Activated CD4-positive, alpha-beta T cell treated with anti-CD3 and anti-CD28 coated beads, Interleukin-2, amount 50 U/mL, for 4 hours (primary cell): ENCODE measurements around the gene INSL3.
"Not testable (repeated sequence)": the region's sequence is repeated elsewhere in the genome, so short reads cannot be mapped to it uniquely, and the experiment has no call there.

Experiments used
- DNase-seq, 2 experiments: peaks; one replicate each; pipeline ENCODE4 v3.0.0-alpha.2; 2020

Gene INSL3

GRCh38 chr19:17811681-17812080 is 9.6 kb downstream of the INSL3 start:
- no peak for DNase-seq

DNA sequence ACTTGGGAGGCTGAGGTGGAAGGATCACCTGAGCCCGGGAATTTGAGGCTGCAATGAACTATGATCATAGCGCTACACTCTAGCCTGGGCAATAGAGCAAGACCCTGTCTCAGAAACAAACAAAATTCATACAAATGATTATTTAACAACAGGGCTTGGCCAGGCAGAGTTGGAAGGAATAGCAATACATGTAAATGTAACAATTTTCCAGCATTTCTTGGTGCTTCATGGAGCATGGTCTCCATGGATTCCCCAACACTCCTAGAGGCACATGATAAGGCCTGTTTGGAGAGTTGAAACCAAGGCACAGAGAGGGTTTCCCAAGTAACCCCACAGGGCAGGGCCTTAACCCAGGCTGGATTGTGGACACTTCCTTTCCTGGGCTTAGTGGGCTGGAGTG is 10.2 kb downstream of the INSL3 start:
- no peak for DNase-seq

GRCh38 chr19:17807731-17808316 is 13.5 kb downstream of the INSL3 start:
- DNase-seq: no peak

DNA sequence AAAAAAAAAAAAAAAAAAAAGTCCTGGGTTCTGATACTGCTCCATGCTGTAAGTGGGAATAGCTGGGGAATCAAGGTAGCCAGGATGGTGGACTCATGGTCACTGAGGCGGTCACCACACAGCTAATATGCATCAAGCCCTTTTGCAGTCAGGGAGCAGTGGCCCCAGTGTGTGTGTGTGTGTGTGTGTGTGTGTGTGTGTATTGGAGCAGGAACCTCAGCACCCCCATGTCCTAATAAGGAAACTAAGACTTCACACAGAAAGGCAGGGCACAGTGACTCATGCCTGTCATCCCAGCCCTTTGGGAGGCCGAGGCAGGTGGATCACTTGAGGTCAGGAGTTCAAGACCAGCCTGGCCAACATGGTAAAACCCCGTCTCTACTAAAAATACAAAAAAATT is 14.4 kb downstream of the INSL3 start:
- no peak for DNase-seq

DNA sequence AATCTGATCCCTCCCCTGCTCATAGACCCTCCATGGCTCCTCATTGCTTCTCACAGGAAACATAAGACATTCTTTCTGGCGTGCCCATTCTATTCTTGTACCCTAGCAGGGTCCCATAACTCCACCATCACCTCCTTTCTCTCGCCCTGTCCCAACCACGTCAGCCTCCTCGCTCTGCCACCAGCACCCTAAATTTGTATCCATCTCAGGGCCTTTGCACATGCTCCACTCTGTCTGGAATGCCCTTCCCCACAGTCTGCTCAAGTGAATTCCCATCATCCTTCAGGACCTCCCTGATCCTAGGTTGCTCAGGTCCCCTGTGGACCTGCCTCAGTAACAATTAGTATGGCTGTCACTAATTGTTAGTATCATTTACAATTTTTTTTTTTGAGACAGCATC is 15.9 kb downstream of the INSL3 start:
- DNase-seq: no peak

DNA sequence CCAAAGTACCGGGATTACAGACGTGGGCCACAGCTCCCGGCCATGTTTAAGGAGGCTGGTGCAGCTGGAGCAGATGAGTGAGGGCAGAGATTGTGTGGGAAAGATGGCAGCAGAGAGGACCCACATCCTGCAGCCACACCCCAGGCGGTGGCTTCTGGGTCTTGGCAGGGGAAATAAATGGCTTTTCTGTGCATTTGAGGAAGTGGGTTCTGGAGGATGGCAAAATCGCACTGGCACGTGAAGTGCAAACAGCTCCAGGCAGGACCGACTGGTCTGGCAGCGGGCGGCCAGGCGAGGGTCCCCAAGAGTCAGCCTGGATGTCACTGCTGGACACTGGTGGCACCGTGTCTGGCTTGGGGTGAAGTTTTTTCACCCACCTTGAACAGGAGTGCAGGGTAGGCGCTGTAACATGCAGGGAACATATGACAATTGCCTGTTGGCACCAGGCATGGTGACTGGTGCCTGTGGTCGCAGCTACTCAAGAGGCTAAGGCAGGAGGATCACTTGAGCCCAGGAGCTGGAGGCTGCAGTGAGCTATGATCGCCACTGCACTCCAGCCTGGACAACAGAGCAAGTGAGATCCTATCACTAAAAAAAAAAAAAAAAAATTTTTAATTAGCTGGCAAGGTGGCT is 17.9 kb downstream of the INSL3 start:
- DNase-seq: no peak

DNA sequence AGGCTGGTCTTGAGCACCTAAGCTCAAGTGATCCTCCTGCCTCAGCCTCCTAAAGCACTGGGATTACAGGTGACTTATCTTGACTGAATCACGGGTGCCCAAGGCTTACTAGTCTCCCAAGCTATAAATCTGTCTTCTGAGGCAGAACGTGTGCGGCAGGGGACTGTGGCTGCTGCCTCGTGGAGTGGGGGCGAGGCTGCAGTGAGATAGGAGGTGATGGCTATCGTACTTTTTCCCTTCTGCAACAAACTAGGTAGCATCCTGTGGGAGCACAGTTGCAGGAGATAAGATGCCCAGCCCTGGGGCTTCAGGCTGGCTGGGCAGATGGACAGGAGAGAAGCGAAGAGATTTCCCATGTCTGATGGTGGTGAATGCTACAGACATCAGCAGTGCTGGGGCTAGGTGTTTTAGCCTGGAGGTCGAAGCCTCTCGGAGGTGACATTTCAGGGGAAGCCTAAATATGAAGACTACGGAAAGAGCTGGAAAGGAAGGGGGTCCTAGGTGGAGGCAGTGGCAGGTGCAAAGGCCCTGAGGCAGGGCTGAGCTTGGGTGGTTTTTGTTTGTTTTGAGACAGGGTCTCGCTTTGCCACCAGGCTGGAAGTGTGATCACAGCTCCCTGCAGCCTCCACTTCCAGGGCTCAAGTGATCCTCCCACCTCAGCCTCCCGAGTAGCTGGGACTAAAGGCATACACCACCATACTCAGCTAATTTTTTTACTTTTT is 19.0 kb downstream of the INSL3 start:
- DNase-seq: no peak

GRCh38 chr19:17798599-17798998 is 22.7 kb downstream of the INSL3 start:
- not testable (repeated sequence) for DNase-seq

GRCh38 chr19:17797424-17798201 is 23.7 kb downstream of the INSL3 start:
- DNase-seq: peak; percentile 56 to 58

GRCh38 chr19:17796838-17797423 is 24.4 kb downstream of the INSL3 start:
- no peak for DNase-seq

- no peak for DNase-seq
Measured at GRCh38 chr19:17796013-17796837, 25.1 kb downstream of the INSL3 start.

GRCh38 chr19:17795495-17795856 is 25.8 kb downstream of the INSL3 start:
- no peak for DNase-seq

DNA sequence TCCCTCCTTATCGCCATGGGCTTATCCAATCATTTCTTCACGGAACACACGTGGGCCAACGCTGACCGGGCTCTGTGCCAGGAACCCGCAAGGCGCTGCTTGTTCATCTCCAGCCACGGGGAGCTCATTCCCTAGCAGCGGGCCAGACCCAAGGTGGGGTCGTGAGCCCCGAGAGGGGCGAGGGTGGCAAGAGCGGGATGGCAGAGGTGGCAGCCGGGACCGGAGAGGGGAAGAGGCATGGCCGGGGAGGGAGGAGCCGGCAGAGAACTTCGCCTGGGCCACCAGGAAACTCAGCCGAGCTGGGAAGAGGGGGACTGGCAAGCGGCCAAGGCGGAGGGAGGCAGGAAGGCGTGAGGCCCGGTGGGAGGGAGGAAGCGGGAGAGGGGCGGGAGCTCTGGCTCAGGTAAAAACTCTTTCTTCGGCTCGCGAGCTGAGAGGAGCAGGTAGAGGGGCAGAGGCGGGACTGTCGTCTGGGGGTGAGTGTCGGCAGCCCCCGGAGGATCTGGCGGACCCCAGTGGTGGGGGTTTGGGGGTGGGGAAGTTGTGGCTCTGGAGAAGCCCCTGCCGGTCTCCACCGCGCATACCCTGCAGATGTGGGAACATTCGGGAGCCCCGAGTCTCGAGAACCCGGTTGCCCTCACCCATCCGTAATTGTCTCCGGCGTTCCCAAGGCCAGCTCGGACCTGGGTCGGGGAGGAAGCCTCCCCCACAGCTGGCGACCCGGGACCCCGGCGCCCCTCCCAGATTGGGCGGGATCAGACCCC is 26.4 kb downstream of the INSL3 start, which contains the start of gene B3GNT3:
B3GNT3 (plus strand) TSS at position 408 of the 764 bp plus-strand sequence. CDS start 12,670 bp downstream, outside the sequence.
- DNase-seq: no peak

GRCh38 chr19:17794412-17794730 is 26.9 kb downstream of the INSL3 start:
- DNase-seq: no peak

- no peak for DNase-seq
Measured at GRCh38 chr19:17790059-17790780, 31.1 kb downstream of the INSL3 start.

DNA sequence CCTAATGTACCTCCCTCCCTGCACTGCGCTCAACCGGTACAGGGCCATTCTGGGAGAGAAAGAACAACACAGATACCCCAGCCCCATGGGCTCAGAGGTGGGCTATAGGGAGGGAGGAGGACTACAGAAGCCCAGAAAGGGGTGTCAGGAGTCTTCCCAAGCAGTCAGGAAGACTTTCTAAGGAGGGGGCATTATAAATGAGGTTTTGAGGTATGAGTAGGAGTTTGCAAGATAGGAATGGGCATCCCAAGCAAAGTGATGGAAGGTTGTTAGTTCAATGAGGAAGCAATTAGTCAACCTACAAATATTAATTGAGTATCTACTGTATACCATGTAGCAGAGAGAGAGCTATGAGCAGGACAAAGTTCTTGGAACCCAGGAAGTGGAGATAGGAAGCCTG is 32.7 kb downstream of the INSL3 start:
- no peak for DNase-seq

GRCh38 chr19:17787274-17787913 is 33.9 kb downstream of the INSL3 start:
- DNase-seq: no peak

GRCh38 chr19:17784201-17785008 is 36.9 kb downstream of the INSL3 start:
- DNase-seq: peak; percentile 67 to 72

DNA sequence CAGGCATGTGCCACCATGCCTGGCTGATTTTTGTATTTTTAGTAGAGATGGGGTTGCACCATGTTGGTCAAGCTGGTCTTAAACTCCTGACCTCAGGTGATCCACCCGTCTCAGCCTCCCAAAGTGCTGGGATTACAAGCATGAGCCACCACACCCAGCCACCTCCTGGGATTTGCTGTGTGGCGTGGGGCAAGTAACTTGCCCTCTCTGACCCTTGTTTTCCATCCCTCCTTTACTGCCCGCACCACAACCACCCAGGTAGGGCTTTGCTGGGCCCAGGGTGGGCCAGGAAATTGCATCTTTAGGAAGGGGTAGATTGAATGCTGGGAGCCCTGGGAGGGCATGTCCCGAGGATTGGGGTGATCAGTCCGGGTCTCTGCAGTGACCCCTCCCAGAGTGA is 37.6 kb downstream of the INSL3 start:
- DNase-seq: not testable (repeated sequence)
